ENCODE measurements around the gene GPX4. TPM values are rescaled to one million over a fixed set of nuclear protein-coding genes. Genes with fewer than 3 reads are reported as not detected.

The GPX4 gene
- total and polyA plus RNA-seq, 10 of the 15 experiments (the other 5 are each of a cell fraction or from before 2014, with no cell fraction given), result 33.3 to 749 (median 297) TPM

DNA sequence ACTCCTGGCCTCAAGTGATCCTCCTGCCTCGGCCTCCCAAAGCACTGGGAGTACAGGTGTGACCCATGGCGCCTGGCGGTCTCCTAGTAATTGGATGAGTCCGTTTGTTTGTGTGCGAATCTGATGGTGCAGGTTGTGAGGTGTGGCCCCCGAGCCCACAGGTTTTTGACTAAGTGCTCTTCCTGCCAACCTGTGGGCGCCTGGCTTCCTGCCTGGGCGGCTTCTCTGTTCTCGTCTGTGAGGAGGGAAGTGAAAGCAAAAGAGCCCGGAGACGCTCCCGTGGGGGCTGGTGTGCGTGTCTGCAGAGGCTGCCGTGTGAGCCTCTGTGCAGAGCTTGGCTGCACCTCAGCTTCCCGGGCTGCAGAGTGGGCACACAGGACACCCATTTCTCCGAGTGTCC is 26.8 kb upstream of the GPX4 start (continued):
- TF ChIP-seq CREB1 (IDR thresholded peaks at IDR 0.05; ENCODE audit: low read depth), result peak; percentile 66; the same call in 1 of the 2 replicates
- no peak for TF ChIP-seq NRF1 (conservative IDR thresholded peaks at IDR 0.05; ENCODE audit: low read depth, low read length)
- no peak for TF ChIP-seq SMC3 (IDR thresholded peaks at IDR 0.05; ENCODE audit: borderline replicate concordance, low read length)
- peak; percentile 47; the same call in 1 of the 2 replicates for TF ChIP-seq TCF3 (IDR thresholded peaks at IDR 0.05; ENCODE audit: borderline replicate concordance, insufficient read depth, low read depth, low read length)
- TF ChIP-seq FOXK2 (IDR thresholded peaks at IDR 0.05), result no peak
- TF ChIP-seq SREBF2 (IDR thresholded peaks at IDR 0.05; ENCODE audit: low read length), result no peak
- TF ChIP-seq RAD51 (IDR thresholded peaks at IDR 0.05), result no peak
- no peak for TF ChIP-seq CBX3 (IDR thresholded peaks at IDR 0.05; ENCODE audit: borderline replicate concordance, low read depth)
- no peak for TF ChIP-seq HDGF (IDR thresholded peaks at IDR 0.05)
- TF ChIP-seq GATAD2B (conservative IDR thresholded peaks at IDR 0.05; ENCODE audit: low read depth), result peak; percentile 83
- no peak; the same call in 1 of the 2 replicates for TF ChIP-seq SIN3A (IDR thresholded peaks at IDR 0.05; ENCODE audit: low read depth, low read length)
- TF ChIP-seq, protein P1, sequence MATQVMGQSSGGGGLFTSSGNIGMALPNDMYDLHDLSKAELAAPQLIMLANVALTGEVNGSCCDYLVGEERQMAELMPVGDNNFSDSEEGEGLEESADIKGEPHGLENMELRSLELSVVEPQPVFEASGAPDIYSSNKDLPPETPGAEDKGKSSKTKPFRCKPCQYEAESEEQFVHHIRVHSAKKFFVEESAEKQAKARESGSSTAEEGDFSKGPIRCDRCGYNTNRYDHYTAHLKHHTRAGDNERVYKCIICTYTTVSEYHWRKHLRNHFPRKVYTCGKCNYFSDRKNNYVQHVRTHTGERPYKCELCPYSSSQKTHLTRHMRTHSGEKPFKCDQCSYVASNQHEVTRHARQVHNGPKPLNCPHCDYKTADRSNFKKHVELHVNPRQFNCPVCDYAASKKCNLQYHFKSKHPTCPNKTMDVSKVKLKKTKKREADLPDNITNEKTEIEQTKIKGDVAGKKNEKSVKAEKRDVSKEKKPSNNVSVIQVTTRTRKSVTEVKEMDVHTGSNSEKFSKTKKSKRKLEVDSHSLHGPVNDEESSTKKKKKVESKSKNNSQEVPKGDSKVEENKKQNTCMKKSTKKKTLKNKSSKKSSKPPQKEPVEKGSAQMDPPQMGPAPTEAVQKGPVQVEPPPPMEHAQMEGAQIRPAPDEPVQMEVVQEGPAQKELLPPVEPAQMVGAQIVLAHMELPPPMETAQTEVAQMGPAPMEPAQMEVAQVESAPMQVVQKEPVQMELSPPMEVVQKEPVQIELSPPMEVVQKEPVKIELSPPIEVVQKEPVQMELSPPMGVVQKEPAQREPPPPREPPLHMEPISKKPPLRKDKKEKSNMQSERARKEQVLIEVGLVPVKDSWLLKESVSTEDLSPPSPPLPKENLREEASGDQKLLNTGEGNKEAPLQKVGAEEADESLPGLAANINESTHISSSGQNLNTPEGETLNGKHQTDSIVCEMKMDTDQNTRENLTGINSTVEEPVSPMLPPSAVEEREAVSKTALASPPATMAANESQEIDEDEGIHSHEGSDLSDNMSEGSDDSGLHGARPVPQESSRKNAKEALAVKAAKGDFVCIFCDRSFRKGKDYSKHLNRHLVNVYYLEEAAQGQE (IDR thresholded peaks at IDR 0.05; ENCODE audit: low read depth, low read length), result no peak
- peak; percentile 98 for TF ChIP-seq SPI1 (IDR thresholded peaks at IDR 0.05; ENCODE audit: borderline replicate concordance, insufficient read depth, low read depth, low read length)
- TF ChIP-seq MEF2A (IDR thresholded peaks at IDR 0.05; ENCODE audit: insufficient read depth, low read depth, low read length), result peak; percentile 66; the same call in 1 of the 2 replicates
- no peak for TF ChIP-seq YBX1 (IDR thresholded peaks at IDR 0.05)
